SK-N-SH (cell line): ENCODE results near the gene SMCHD1. TPM values are rescaled to one million over a fixed set of nuclear protein-coding genes. Genes with fewer than 3 reads are reported as not detected.

Experiments
- CTCF ChIA-PET: fragments of 300-600, 350-600 bp; formaldehyde crosslinking; extraction: SDS; loops from one replicate; lab custom pipeline; 2021; lab: Yijun Ruan, JAX
- POLR2A ChIA-PET: fragments of 350-600 bp; sonication (Branson Sonifier 250); formaldehyde crosslinking; extraction: SDS; loops from one replicate; lab custom pipeline; 2020; ENCODE audit warnings: antibody characterized with exemption, inconsistent platforms; lab: Yijun Ruan, JAX
- DNase-seq: peaks from one replicate; pipeline ENCODE4 v3.0.0; 2012
- H2AFZ ChIP-seq: fragments of 200-600 bp; sonication (generic); 2 replicates; pipeline ENCODE4 v1.8.1; 2016; ENCODE audit warnings: antibody characterized with exemption, mild to moderate bottlenecking, low read depth
- H3F3A ChIP-seq: fragments of 200-600 bp; sonication (generic); replicated peaks from 2 replicates; pipeline ENCODE3; 2016; ENCODE audit warnings: antibody characterized with exemption, mild to moderate bottlenecking; ENCODE audit not compliant: insufficient read depth
- H3K27ac ChIP-seq, 2 experiments: fragments of 200-500 bp in 1 of 2; fragments of 200-600 bp in 1 of 2; sonication (Bioruptor generic) in 1 of 2; sonication (generic), shearing (Covaris generic) in 1 of 2; 2 replicates each; pipeline versions ENCODE4 v1.5.1 to v1.6.1; 2014 to 2016; ENCODE audit warnings: low read depth in 2 of 2, inconsistent platforms in 1 of 2, low read length in 1 of 2, mild to moderate bottlenecking in 1 of 2, mixed read lengths in 1 of 2
- H3K27me3 ChIP-seq: fragments of 200-600 bp; sonication (generic), shearing (Covaris generic); 2 replicates; pipeline ENCODE4 v1.6.1; 2016; ENCODE audit warnings: mixed run types; ENCODE audit not compliant: insufficient read depth
- H3K36me3 ChIP-seq, 2 experiments: fragments of 200-500 bp in 1 of 2; fragments of 200-600 bp in 1 of 2; sonication (Bioruptor generic) in 1 of 2; sonication (generic) in 1 of 2; replicated peaks in 1 of 2; 2 replicates each; pipeline versions ENCODE3 to v1.5.1; 2014 to 2016; ENCODE audit warnings: low read length in 1 of 2, mild to moderate bottlenecking in 1 of 2; ENCODE audit not compliant: insufficient read depth in 2 of 2, control insufficient read depth in 1 of 2
- H3K4me1 ChIP-seq, 2 experiments: fragments of 200-500 bp in 1 of 2; fragments of 200-600 bp in 1 of 2; sonication (Bioruptor generic) in 1 of 2; sonication (generic), shearing (Covaris generic) in 1 of 2; 2 replicates each; pipeline versions ENCODE4 v1.5.1 to v1.6.1; 2014 to 2016; ENCODE audit warnings: low read depth in 1 of 2, low read length in 1 of 2, mixed run types in 1 of 2; ENCODE audit not compliant: insufficient read depth in 2 of 2, control insufficient read depth in 1 of 2
- H3K4me2 ChIP-seq: fragments of 200-600 bp; sonication (generic), shearing (Covaris generic); 2 replicates; pipeline ENCODE4 v1.6.1; 2017; ENCODE audit warnings: mixed run types
- H3K4me3 ChIP-seq, 2 experiments: fragments of 200-500 bp in 1 of 2; fragments of 200-600 bp in 1 of 2; sonication (Bioruptor generic) in 1 of 2; sonication (generic), shearing (Covaris generic) in 1 of 2; 2 replicates each; pipeline versions ENCODE4 v1.5.1 to v1.8.1; 2014 to 2016; ENCODE audit warnings: low read depth in 2 of 2, inconsistent platforms in 1 of 2, low read length in 1 of 2, mild to moderate bottlenecking in 1 of 2, mixed read lengths in 1 of 2, moderate library complexity in 1 of 2
- H3K79me2 ChIP-seq: fragments of 200-600 bp; sonication (generic); 2 replicates; pipeline ENCODE4 v1.8.1; 2017; ENCODE audit warnings: mild to moderate bottlenecking; ENCODE audit not compliant: insufficient read depth
- H3K9ac ChIP-seq: fragments of 200-600 bp; sonication (generic); 2 replicates; pipeline ENCODE4 v1.6.1; 2017; ENCODE audit warnings: mixed run types
- H3K9me2 ChIP-seq: fragments of 200-600 bp; sonication (generic); 2 replicates; pipeline ENCODE4 v1.6.1; 2017; ENCODE audit warnings: mixed run types
- H3K9me3 ChIP-seq: fragments of 200-600 bp; sonication (generic); 2 replicates; pipeline ENCODE4 v1.6.1; 2017; ENCODE audit warnings: mixed run types, mild to moderate bottlenecking, moderate library complexity
- H4K20me1 ChIP-seq: fragments of 200-600 bp; sonication (generic); 2 replicates; pipeline ENCODE4 v1.6.1; 2017; ENCODE audit warnings: mild to moderate bottlenecking, mixed run types; ENCODE audit not compliant: insufficient read depth
- CHD2 ChIP-seq: fragments of 150-350 bp; IDR thresholded peaks from 2 replicates; pipeline ENCODE4 v1.6.1; 2018; ENCODE audit warnings: low read length; ENCODE audit not compliant: partially characterized antibody
- ELF1 ChIP-seq: IDR thresholded peaks from 2 replicates; pipeline ENCODE4 v1.4.0; 2012
- EP300 ChIP-seq, 2 experiments: IDR thresholded peaks; 2 replicates each; pipeline versions ENCODE4 v1.4.0 to v1.6.1; 2012; ENCODE audit warnings: borderline replicate concordance in 1 of 2, low read depth in 1 of 2, low read length in 1 of 2
- FOSL2 ChIP-seq: IDR thresholded peaks from 2 replicates; pipeline ENCODE4 v1.4.0; 2012; ENCODE audit warnings: low read depth, mild to moderate bottlenecking, moderate library complexity, borderline replicate concordance
- FOXJ3 ChIP-seq: sonication (generic); formaldehyde crosslinking; IDR thresholded peaks from 2 replicates; pipeline ENCODE4 v1.5.1; 2020; ENCODE audit warnings: mild to moderate bottlenecking, missing genetic modification reagents
- FOXM1 ChIP-seq: IDR thresholded peaks from 2 replicates; pipeline ENCODE4 v1.4.0; 2012; ENCODE audit warnings: low read depth, mild to moderate bottlenecking
- GABPA ChIP-seq: IDR thresholded peaks from 2 replicates; pipeline ENCODE4 v1.4.0; 2012; ENCODE audit warnings: low read depth, mild to moderate bottlenecking
- GATA2 ChIP-seq: sonication (generic); formaldehyde crosslinking; IDR thresholded peaks from 2 replicates; pipeline ENCODE4 v1.5.0; 2020; ENCODE audit warnings: mild to moderate bottlenecking, missing genetic modification reagents
- JUND ChIP-seq: IDR thresholded peaks from 2 replicates; pipeline ENCODE4 v1.4.0; 2012
- MAX ChIP-seq: IDR thresholded peaks from 2 replicates; pipeline ENCODE4 v1.4.0; 2012; ENCODE audit warnings: low read depth
- NFIC ChIP-seq: IDR thresholded peaks from 2 replicates; pipeline ENCODE4 v1.4.0; 2012; ENCODE audit warnings: borderline replicate concordance
- POLR2AphosphoS5 ChIP-seq: IDR thresholded peaks from 2 replicates; pipeline ENCODE4 v1.6.1; 2012; ENCODE audit warnings: low read depth, low read length
- RAD21 ChIP-seq: IDR thresholded peaks from 2 replicates; pipeline ENCODE4 v1.6.1; 2012; ENCODE audit warnings: mild to moderate bottlenecking, low read length
- RCOR1 ChIP-seq: fragments of 150-350 bp; IDR thresholded peaks from 2 replicates; pipeline ENCODE4 v1.6.1; 2017; ENCODE audit warnings: antibody characterized with exemption, low read length
- REST ChIP-seq: IDR thresholded peaks from 2 replicates; pipeline ENCODE4 v1.6.1; 2012; ENCODE audit warnings: mild to moderate bottlenecking, low read depth, low read length, moderate library complexity
- RFX5 ChIP-seq: IDR thresholded peaks from 2 replicates; pipeline ENCODE4 v1.6.1; 2012; ENCODE audit warnings: mild to moderate bottlenecking, improper control_type of control experiment, low read length
- SIN3A ChIP-seq: IDR thresholded peaks from 2 replicates; pipeline ENCODE4 v1.6.1; 2012; ENCODE audit warnings: low read depth, mild to moderate bottlenecking, low read length, moderate library complexity, borderline replicate concordance
- SMC3 ChIP-seq: IDR thresholded peaks from 2 replicates; pipeline ENCODE4 v1.6.1; 2012; ENCODE audit warnings: low read depth, low read length, improper control_type of control experiment
- TAF1 ChIP-seq: IDR thresholded peaks from 2 replicates; pipeline ENCODE4 v1.6.1; 2012; ENCODE audit warnings: low read depth, mild to moderate bottlenecking, low read length, moderate library complexity, borderline replicate concordance
- TCF12 ChIP-seq: IDR thresholded peaks from 2 replicates; pipeline ENCODE4 v1.4.0; 2012
- USF1 ChIP-seq: IDR thresholded peaks from 2 replicates; pipeline ENCODE4 v1.4.0; 2012; ENCODE audit warnings: low read depth, borderline replicate concordance
- WGBS: methylation state at CpG from one replicate; pipeline ENCODE4 v1.1.6; 2017; ENCODE audit warnings: low lambda C conversion rate; 5-methylcytosine and 5-hydroxymethylcytosine counted together
- polyA plus RNA-seq, 3 experiments: library from polyadenylated mRNA; depleted of rRNA; stranded (reverse); fragments of >200 nt; gene quantifications; 2 replicates each; pipeline ENCODE4 v1.2.3, GENCODE V29; 2012
- TF ChIP-seq, protein P1 (sequence below): IDR thresholded peaks from 2 replicates; pipeline ENCODE4; 2012

SMCHD1 gene
- polyA plus RNA-seq, 1 of the 3 experiments (the other 2 are of a cell fraction): 8.9 TPM

DNA sequence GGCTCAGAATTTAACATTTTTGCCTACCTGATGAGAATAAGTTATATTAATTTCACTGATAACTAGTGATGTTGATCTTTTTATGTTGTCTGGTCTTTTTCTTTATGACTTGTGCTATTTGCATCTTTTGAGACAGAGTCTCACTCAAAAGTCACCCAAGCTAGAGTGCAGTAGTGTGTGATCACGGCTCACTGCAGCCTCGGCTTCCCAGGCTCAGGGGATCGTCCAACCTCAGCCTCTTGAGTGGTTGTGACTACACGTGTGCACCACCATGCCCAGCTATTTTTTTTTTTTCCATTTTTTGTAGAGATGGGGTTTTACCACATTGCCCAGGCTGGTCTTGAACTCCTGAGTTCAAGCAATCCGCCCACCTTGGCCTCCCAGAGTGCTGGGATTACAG is 7.5 kb downstream of the SMCHD1 start (continued):
- TF ChIP-seq FOXJ3 (CRISPR knock-in tag): no peak

- POLR2A ChIA-PET: no interaction called here
- Histone ChIP-seq H3K9me3 (no peaks in the 10 kb centered on the region), H4K20me1 (no peaks in the 10 kb centered on the region), H3K36me3 (peaks cover 58 to 71% of the 10 kb centered on the region in 2 experiments), H2AFZ (no peak overlapping the region), H3K4me2 (no peak overlapping the region), H3F3A (no peaks in the 10 kb centered on the region), H3K27me3 (no peaks in the 10 kb centered on the region), H3K4me1 (no peaks in the 10 kb centered on the region), H3K4me3 (no peak overlapping the region), H3K9me2 (no peaks in the 10 kb centered on the region), H3K27ac (no peak overlapping the region), H3K79me2 (peaks cover 46% of the 10 kb centered on the region), H3K9ac (no peak overlapping the region)
- CTCF ChIA-PET: no interaction called here
- 97% methylated on average over 5 of the region's 5 CpGs for WGBS
- TF ChIP-seq GATA2 (CRISPR knock-in tag): no peak
- no peak for TF ChIP-seq CHD2
- TF ChIP-seq RCOR1: no peak
- no peak for TF ChIP-seq POLR2AphosphoS5
- no peak for TF ChIP-seq MAX
- no peak for TF ChIP-seq RAD21
- TF ChIP-seq FOSL2: no peak
- TF ChIP-seq SIN3A: no peak
- no peak for TF ChIP-seq EP300 (IDR thresholded peaks at IDR 0.05; ENCODE audit: borderline replicate concordance in 1 of 2, low read depth in 1 of 2, low read length in 1 of 2)
- no peak for DNase-seq
Observed at GRCh38 chr18:2672410-2672809, 16.9 kb downstream of the SMCHD1 start.

- H4K20me1 ChIP-seq: no peaks in the 10 kb centered on the region
- 100% methylated on average over 1 of the region's 1 CpG for WGBS
- H3K9me3 ChIP-seq: no peaks in the 10 kb centered on the region
- ChIA-PET POLR2A (no interaction called here), CTCF (interaction anchor here (0.6 kb wide), 1 partner anchor 88 kb away, joined by 4 read pairs; no protein-coding TSS in a partner anchor)
- no peaks in the 10 kb centered on the region for H3F3A ChIP-seq
- no peaks in the 10 kb centered on the region for H3K9me2 ChIP-seq
- no peaks in the 10 kb centered on the region for H3K4me1 ChIP-seq
- H3K36me3 ChIP-seq: peaks cover 56 to 68% of the 10 kb centered on the region in 2 experiments
- peaks cover 48% of the 10 kb centered on the region for H3K79me2 ChIP-seq
- no peak for DNase-seq
- no peak overlapping the region for H3K27ac ChIP-seq
- H3K4me2 ChIP-seq: no peak overlapping the region
- no peak overlapping the region for H3K4me3 ChIP-seq
- no peaks in the 10 kb centered on the region for H3K27me3 ChIP-seq
- no peak overlapping the region for H3K9ac ChIP-seq
- no peak overlapping the region for H2AFZ ChIP-seq
- TF ChIP-seq GABPA: no peak
- no peak for TF ChIP-seq CHD2
- TF ChIP-seq SMC3: no peak
- no peak for TF ChIP-seq FOXM1
- TF ChIP-seq ELF1: no peak
- TF ChIP-seq, protein P1, sequence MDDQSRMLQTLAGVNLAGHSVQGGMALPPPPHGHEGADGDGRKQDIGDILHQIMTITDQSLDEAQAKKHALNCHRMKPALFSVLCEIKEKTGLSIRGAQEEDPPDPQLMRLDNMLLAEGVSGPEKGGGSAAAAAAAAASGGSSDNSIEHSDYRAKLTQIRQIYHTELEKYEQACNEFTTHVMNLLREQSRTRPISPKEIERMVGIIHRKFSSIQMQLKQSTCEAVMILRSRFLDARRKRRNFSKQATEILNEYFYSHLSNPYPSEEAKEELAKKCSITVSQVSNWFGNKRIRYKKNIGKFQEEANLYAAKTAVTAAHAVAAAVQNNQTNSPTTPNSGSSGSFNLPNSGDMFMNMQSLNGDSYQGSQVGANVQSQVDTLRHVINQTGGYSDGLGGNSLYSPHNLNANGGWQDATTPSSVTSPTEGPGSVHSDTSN: no peak
- no peak for TF ChIP-seq RFX5
- TF ChIP-seq GATA2 (CRISPR knock-in tag): no peak
- TF ChIP-seq TAF1: no peak
- TF ChIP-seq NFIC: no peak
- TF ChIP-seq USF1: no peak
- no peak for TF ChIP-seq REST
- no peak for TF ChIP-seq SIN3A
- TF ChIP-seq TCF12: no peak
- no peak for TF ChIP-seq JUND
Observed at GRCh38 chr18:2672872-2673271, 17.3 kb downstream of the SMCHD1 start.
